Limb (tissue), 2 donors: ENCODE results near the gene LHPP.
A peak's percentile ranks its signal among the peaks of the same experiment; 100 is the strongest.
"Not testable (repeated sequence)": the region's sequence is repeated elsewhere in the genome, so short reads cannot be mapped to it uniquely, and the experiment has no call there.

Source experiments
- DNase-seq, 2 donors: peaks; one replicate each; pipeline ENCODE4 v3.0.0-alpha.2; 2016; ENCODE audit errors: extremely low spot score in 2 of 2

The LHPP gene

DNA sequence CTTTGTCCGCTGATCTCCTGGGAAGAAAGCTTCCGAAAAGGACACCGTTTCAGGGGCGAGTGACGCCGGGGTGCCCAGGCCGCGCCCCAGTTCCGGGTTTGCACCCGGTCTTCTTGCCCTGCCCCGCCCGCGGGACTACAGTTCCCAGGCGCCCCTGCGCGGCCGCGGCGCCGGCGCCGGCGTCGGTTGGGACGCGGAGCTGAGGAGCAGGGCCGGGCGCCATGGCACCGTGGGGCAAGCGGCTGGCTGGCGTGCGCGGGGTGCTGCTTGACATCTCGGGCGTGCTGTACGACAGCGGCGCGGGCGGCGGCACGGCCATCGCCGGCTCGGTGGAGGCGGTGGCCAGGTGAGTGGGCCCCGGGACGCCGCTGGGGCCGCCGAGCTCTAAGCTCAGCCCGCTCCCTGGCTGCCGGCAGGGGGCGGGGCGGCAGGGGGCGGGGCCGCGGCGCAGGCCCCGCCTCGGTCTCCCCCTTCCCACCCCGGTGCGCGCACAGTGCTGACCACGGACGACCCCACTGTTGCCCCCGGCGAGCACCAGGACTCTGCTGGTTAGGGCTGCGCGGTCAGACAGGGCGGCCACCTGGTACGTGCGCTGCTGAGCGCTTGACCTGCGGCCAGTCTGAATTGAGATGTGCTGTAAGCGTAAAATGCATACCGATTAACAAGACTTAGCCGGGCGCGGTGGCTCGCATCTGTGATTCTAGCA lies at the start of gene LHPP:
TSS of gene LHPP (plus strand) at position 182 of the 706 bp plus-strand sequence. CDS start at position 222, 40 bp downstream.
- peak; percentile 83 to 92 for DNase-seq

GRCh38 chr10:124414076-124414475 lies 47.5 kb upstream of the LHPP start:
- DNase-seq: peak in 1 of 2 donors; percentile 27

DNA sequence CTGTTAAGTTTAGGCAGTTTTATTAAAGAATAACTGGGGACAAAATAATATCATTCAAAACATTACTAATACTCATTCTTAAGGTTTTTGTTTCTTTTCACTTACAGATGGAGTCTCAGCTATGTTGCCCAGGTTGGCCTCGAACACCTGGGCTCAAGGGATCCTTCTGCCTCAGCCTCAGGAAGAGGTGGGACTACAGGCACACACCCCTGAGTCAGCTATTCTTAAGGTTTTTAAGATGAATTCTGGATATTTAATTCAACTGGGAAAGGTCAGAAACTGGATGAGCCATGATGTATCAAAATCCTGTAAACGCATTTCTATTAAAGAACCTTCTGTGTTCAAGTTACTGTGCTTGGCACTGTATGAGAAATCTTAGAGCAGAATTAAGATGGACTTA lies 46.4 kb upstream of the LHPP start:
- DNase-seq: peak in 1 of 2 donors; percentile 18

- DNase-seq: no peak
These were observed 44.9 kb upstream of the LHPP start for GRCh38 chr10:124416733-124417132.

GRCh38 chr10:124417895-124418725 lies 43.5 kb upstream of the LHPP start:
- DNase-seq: peak; percentile 38 to 83

- peak; percentile 96 for DNase-seq
These were observed 42.7 kb upstream of the LHPP start, which contains the start of gene OAT for GRCh38 chr10:124418726-124419501. TSS of gene OAT (minus strand) at chr10:124418923. CDS start at chr10:124412171, 6,752 bp downstream.

DNA sequence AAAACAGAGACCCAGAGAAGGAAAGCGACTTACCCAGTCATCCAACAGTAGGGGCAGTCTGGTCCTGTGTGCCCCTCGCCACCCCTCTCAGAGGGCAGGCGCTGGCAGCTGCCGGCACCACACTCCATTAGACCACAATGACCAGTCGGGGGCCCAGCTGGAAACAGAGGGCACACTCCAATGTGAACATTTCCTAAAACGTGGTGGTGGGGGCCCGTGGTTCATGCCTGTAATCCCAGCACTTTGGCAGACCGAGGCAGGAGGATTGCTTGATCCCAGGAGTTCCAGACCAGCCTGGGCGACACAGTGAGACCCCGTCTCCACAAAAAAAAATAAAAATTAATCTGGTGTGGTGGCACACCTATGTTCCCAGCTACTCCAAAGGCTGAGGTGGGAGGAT lies 42.0 kb upstream of the LHPP start:
- DNase-seq: no peak

DNA sequence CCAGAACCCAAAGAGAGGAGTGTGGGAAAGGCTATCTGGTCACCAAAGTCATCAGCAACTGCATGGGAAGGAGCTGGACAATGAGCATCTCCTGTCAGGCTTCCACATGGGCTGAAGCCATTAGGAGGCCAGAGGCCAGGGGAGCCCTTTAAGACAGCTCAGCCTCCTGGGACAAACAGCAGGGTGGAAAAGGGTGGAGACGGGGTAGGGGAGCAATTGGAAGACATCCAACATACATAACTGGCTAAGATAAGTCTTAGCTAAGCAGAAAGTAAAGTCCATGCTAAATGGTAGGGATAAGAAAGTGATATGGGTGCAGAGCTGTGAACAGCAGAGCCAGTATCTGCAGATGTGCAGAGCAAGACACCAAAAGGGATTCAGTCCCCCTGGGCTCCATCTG lies 41.4 kb upstream of the LHPP start:
- no peak for DNase-seq

DNA sequence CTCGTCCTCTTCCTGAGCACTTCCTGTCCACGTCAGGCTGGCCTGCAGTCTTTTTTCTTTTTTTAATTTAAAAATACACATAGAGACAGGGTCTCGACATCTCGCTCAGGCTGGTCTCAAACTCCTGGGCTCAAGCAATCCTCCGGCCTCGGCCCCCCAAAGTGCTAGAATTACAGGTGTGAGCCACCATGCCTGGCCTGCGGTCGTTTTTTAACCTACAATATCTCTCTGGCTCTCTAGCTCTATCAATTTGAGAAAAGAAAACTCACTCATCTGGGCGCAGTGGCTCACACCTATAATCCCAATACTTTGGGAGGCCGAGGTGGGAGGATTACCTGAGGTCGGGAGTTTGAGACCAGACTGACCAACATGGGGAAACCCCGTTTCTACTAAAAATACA lies 38.9 kb upstream of the LHPP start:
- DNase-seq: no peak

- DNase-seq: no peak
These were observed 37.8 kb upstream of the LHPP start for GRCh38 chr10:124423813-124424212.

DNA sequence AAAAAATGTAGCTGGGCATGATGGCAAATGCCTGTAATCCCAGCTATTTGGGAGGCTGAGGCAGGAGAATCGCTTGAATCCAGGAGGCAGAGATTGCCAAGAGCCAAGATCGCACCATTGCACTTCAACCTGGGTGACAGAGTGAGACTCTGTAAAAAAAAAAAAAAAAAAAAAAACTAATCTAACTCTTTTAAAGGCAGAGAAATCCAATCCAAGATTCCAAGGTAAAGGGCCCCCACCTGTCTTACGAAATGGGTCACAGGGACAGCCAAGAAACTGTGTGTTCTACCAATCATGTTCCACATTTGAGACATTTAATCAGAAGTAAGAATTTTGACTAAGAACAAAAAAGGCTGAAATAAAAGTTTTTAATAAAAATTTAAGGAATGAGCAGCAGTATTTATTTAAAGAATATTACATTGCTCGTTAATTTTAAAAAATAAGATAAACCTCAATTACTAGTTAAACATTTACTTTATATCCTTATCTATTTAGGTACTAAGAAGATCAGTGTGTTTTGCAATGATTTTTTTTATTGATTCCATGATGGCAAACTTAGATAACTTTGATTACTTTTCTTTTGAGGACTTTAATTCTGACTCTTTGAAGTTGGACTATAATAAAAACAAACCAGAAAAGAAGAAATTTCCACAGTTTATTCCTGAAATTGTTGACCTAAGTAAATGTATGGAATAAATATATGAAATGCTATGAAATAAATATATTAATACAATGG lies 36.2 kb upstream of the LHPP start:
- no peak for DNase-seq

DNA sequence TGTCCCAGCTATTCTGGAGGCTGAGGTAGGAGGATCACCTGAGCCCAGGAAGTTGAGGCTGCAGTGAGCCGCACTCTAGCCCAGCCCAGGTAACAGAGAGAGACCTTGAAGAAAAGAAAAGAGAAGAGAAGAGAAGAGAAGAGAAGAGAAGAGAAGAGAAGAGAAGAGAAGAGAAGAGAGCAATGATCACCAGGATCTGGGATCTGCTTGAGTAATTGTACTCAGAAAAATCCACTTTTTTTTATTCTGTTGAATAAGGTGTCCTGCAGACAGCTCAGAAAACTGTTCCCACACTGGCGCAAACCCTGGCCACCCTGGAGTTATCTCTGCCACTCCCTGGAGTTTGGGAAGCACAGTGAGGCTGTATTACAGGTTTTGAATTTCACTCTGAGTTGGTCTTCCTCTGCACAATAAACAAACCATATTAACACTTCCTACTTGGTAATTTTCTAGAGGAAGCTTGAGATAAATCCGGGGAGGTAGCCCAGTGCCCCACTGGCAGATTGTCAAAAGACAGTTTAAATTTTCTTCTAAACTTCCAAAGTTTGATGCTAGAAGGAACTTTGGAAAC lies 33.3 kb upstream of the LHPP start:
- no peak for DNase-seq

- DNase-seq: no peak
These were observed 32.0 kb upstream of the LHPP start for GRCh38 chr10:124429576-124429975.

DNA sequence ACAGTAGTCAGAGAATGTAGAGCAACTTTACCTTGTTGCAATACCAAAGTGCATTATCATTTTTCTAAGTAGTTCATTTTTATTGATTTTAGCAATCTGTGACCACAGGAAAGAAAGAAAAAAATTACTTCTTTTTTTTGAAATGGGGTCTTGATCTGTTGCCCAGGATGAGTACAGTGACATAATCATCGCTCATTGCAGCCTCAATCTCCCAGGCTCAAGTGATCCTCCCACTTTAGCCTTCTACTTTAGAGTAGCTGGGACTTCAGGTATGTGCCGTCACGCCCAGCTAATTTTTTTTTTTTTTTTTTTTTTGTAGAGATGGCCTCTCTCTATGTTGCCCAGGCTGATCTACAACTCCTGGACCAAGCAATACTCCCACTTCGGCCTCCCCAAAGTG lies 31.5 kb upstream of the LHPP start:
- DNase-seq: no peak

DNA sequence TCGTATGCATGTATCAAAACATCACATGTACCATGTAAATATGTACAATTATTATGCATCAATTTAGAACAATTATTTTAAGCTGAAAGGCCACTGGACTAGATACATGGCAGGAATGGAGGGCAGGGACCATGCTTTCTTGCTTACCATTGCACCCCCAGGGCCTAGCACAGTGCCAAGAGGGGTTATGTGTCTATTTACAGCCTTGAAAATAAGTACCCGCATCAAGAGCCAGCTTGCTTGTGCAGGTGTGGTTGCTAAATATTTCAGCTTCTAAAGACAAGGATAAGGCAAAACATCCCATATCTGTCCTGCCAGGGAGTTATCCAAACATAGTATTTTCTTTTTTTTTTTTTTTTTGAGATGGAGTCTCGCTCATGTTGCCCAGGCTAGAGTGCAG lies 28.2 kb upstream of the LHPP start:
- no peak for DNase-seq

DNA sequence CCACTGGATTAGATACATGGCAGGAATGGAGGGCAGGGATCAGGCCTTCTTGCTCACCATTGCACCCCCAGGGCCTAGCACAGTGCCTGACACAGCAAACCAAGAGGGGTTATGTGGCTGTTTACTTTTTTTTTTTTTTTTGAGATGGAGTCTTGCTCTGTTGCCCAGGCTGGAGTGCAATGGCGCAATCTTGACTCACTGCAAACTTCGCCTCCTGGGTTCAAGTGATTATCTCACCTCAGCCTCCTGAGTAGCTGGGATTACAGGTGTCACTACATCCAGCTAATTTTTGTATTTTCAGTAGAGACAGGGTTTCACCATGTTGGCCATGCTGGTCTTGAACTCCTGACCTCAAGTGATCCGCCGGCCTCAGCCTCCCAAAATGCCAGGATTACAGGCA lies 25.9 kb upstream of the LHPP start:
- not testable (repeated sequence) for DNase-seq

DNA sequence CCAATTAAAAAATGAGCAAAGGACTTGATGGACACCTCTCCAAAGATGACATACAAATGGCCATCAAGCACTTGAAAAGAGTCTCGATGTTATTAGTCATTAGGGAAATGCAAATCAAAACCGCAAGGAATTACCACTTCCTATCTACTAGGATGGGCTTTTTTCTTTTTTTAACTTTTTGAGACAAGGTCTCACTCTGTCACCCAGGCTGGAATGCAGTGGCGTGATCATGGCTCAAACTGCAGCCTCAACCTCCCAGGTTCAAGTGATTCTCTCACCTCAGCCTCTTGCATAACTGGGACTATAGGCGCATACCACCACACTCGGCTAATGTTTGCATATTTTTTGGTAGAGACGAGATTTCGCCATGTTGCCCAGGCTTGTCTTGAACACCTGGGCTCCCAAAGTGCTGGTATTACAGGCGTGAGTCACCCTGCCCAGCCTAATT lies 25.4 kb upstream of the LHPP start:
- DNase-seq: no peak

- not testable (repeated sequence) for DNase-seq
These were observed 19.9 kb upstream of the LHPP start for GRCh38 chr10:124441694-124442093.

DNA sequence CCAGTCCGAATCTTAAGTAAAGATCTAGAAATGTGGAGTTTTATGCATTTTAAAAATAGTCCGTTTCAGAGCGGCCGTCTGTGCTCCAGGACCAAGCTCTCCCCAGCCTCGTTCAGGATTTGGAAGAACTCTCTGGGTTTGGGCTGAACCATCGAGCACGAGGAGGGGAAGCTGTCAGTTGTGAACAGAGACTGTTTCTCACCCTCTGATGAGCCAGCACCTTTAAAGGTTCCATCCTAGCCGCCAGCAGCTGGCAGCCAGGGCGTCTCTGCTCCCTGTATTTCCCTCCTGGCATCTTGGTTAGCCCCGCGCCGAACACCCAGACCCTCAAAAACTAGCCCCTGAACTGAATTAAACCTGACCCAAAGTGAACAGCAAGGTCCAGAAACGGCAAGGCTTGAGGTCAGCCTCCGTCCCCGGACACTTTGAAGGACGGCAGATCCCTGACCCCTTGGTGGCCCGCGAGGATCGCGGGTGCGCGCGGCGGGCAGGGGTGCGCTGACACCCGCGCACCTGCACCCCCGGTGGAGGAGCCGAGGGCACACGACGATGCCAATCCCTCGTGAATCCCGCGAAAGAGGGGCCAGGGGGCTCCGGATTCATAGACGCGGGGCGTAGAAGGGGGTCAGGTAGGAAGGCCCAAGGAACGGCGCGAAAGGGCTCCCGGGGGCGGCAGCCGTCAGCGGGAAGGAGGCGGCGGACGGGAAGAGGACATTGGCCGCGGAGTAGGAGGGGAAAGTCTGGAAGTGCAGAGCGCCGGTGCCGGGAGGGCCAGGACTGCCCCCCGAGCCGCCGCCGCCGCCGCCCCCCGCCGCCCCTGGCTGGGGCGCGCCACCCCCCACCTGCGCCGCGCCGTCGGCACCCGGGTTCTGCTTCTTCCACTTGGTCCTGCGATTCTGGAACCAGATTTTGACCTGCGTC lies 14.5 kb upstream of the LHPP start:
- DNase-seq: no peak
